ENCODE measurements around the gene TMUB2.

The TMUB2 gene

GRCh38 chr17:44206825-44207155 is 20.0 kb downstream of the TMUB2 start:
- H3K9me3 ChIP-seq (ENCODE audit: insufficient read depth, low read length) = no peaks in the 10 kb centered on the region
- H2AFZ ChIP-seq (ENCODE audit: low read depth, low read length, severe bottlenecking) = no peak overlapping the region

GRCh38 chr17:44207319-44207718 is 20.5 kb downstream of the TMUB2 start:
- Histone ChIP-seq H3K4me3 (ENCODE audit: insufficient read depth, low read length, poor library complexity, severe bottlenecking) (no peak overlapping the region), H3K27me3 (ENCODE audit: low read length) (no peaks in the 10 kb centered on the region), H3K79me2 (ENCODE audit: insufficient read depth, low read length) (peaks cover 7% of the 10 kb centered on the region; the same call in 1 of the 2 replicates), H3K9me3 (ENCODE audit: insufficient read depth, low read length) (no peaks in the 10 kb centered on the region), H3K27ac (ENCODE audit: low read depth, low read length) (no peak overlapping the region), H3K4me2 (ENCODE audit: low read depth, low read length, poor library complexity, severe bottlenecking) (no peak overlapping the region), H2AFZ (ENCODE audit: low read depth, low read length, severe bottlenecking) (no peak overlapping the region), H3K36me3 (ENCODE audit: low read length) (peaks cover 11% of the 10 kb centered on the region; the same call in 1 of the 2 replicates), H3F3A (ENCODE audit: insufficient read depth) (peaks cover 28% of the 10 kb centered on the region), H3K9ac (ENCODE audit: low read length) (no peak overlapping the region), H4K20me1 (ENCODE audit: low read depth, low read length) (no peaks in the 10 kb centered on the region), H3K9me2 (replicated peaks; ENCODE audit: insufficient read depth, low read length) (no peaks in the 10 kb centered on the region)
- TF ChIP-seq EZH2phosphoT487 (conservative IDR thresholded peaks at IDR 0.05; ENCODE audit: low read length) (no peak), CTCF (IDR thresholded peaks at IDR 0.05; ENCODE audit: insufficient read depth, low read length, poor library complexity, severe bottlenecking) (no peak)

More at GRCh38 chr17:44206825-44207155, 20.0 kb downstream of the TMUB2 start:
- H4K20me1 ChIP-seq (ENCODE audit: low read depth, low read length) = no peaks in the 10 kb centered on the region
- H3K9me2 ChIP-seq (replicated peaks; ENCODE audit: insufficient read depth, low read length) = no peaks in the 10 kb centered on the region
- H3K9ac ChIP-seq (ENCODE audit: low read length) = no peak overlapping the region
- H3K4me3 ChIP-seq (ENCODE audit: insufficient read depth, low read length, poor library complexity, severe bottlenecking) = no peak overlapping the region
- H3K4me2 ChIP-seq (ENCODE audit: low read depth, low read length, poor library complexity, severe bottlenecking) = no peak overlapping the region
- H3K27ac ChIP-seq (ENCODE audit: low read depth, low read length) = no peak overlapping the region
- H3F3A ChIP-seq (ENCODE audit: insufficient read depth) = peaks cover 31% of the 10 kb centered on the region
- TF ChIP-seq CTCF (IDR thresholded peaks at IDR 0.05; ENCODE audit: insufficient read depth, low read length, poor library complexity, severe bottlenecking) (no peak), EZH2phosphoT487 (conservative IDR thresholded peaks at IDR 0.05; ENCODE audit: low read length) (no peak)
- peaks cover 7% of the 10 kb centered on the region; the same call in 1 of the 2 replicates for H3K79me2 ChIP-seq (ENCODE audit: insufficient read depth, low read length)
- peaks cover 11% of the 10 kb centered on the region; the same call in 1 of the 2 replicates for H3K36me3 ChIP-seq (ENCODE audit: low read length)
- no peaks in the 10 kb centered on the region for H3K27me3 ChIP-seq (ENCODE audit: low read length)

- H3K36me3 ChIP-seq (ENCODE audit: low read length) = peaks cover 11% of the 10 kb centered on the region; the same call in 1 of the 2 replicates
Observed at GRCh38 chr17:44207743-44208142, 21.0 kb downstream of the TMUB2 start.

More at GRCh38 chr17:44207743-44208142, 21.0 kb downstream of the TMUB2 start:
- TF ChIP-seq EZH2phosphoT487 (conservative IDR thresholded peaks at IDR 0.05; ENCODE audit: low read length) (no peak), CTCF (IDR thresholded peaks at IDR 0.05; ENCODE audit: insufficient read depth, low read length, poor library complexity, severe bottlenecking) (no peak)
- Histone ChIP-seq H3K9ac (ENCODE audit: low read length) (no peak overlapping the region), H3K4me3 (ENCODE audit: insufficient read depth, low read length, poor library complexity, severe bottlenecking) (no peak overlapping the region), H3K79me2 (ENCODE audit: insufficient read depth, low read length) (peaks cover 7% of the 10 kb centered on the region; the same call in 1 of the 2 replicates), H3K27me3 (ENCODE audit: low read length) (no peaks in the 10 kb centered on the region), H4K20me1 (ENCODE audit: low read depth, low read length) (no peaks in the 10 kb centered on the region), H3K27ac (ENCODE audit: low read depth, low read length) (no peak overlapping the region), H3K4me2 (ENCODE audit: low read depth, low read length, poor library complexity, severe bottlenecking) (no peak overlapping the region), H3F3A (ENCODE audit: insufficient read depth) (peaks cover 28% of the 10 kb centered on the region), H3K9me2 (replicated peaks; ENCODE audit: insufficient read depth, low read length) (no peaks in the 10 kb centered on the region), H2AFZ (ENCODE audit: low read depth, low read length, severe bottlenecking) (no peak overlapping the region), H3K9me3 (ENCODE audit: insufficient read depth, low read length) (no peaks in the 10 kb centered on the region)

Measured in SU-DHL-6 (cell line).